GM23338 (cell line): Measurements from ENCODE around the gene RECQL. TPM values are rescaled to one million over a fixed set of nuclear protein-coding genes. Genes with fewer than 3 reads are reported as not detected.

Source experiments
- ATAC-seq: fragments of 200-7000 bp; cut with Tn5 transposase; 3 replicates; pipeline ENCODE4 v1.9.1; 2020
- DNase-seq: peaks from one replicate; pipeline ENCODE4 v3.0.0-alpha.2; 2015; ENCODE audit warnings: low spot score
- H2AFZ ChIP-seq: fragments of 200-600 bp; sonication (generic); 2 replicates; pipeline ENCODE4 v1.8.0; 2016; ENCODE audit warnings: antibody characterized with exemption, mild to moderate bottlenecking, moderate library complexity
- H3F3A ChIP-seq: fragments of 200-600 bp; sonication (generic); replicated peaks from 2 replicates; pipeline ENCODE4 v1.8.0; 2017; ENCODE audit warnings: antibody characterized with exemption, mixed run types, low read depth
- H3K27ac ChIP-seq: fragments of 200-600 bp; sonication (generic); 2 replicates; pipeline ENCODE4 v1.6.1; 2016; ENCODE audit warnings: low read depth
- H3K27me3 ChIP-seq: fragments of 200-600 bp; sonication (generic); 2 replicates; pipeline ENCODE4 v1.8.0; 2016; ENCODE audit warnings: mild to moderate bottlenecking, mixed run types, moderate library complexity; ENCODE audit not compliant: insufficient read depth
- H3K36me3 ChIP-seq: fragments of 200-600 bp; sonication (generic); 2 replicates; pipeline ENCODE4 v1.8.0; 2016; ENCODE audit warnings: mild to moderate bottlenecking; ENCODE audit not compliant: insufficient read depth
- H3K4me1 ChIP-seq: fragments of 200-600 bp; sonication (generic); 2 replicates; pipeline ENCODE4 v1.8.0; 2016; ENCODE audit warnings: mild to moderate bottlenecking, moderate library complexity; ENCODE audit not compliant: insufficient read depth
- H3K4me2 ChIP-seq: fragments of 200-600 bp; sonication (generic); 2 replicates; pipeline ENCODE4 v1.7.1; 2017; ENCODE audit warnings: mixed run types
- H3K4me3 ChIP-seq: fragments of 200-600 bp; sonication (generic); 2 replicates; pipeline ENCODE4 v1.6.1; 2016; ENCODE audit warnings: mixed run types
- H3K79me2 ChIP-seq: fragments of 200-600 bp; sonication (generic); replicated peaks from 2 replicates; pipeline ENCODE4 v1.8.0; 2017; ENCODE audit warnings: mild to moderate bottlenecking; ENCODE audit not compliant: insufficient read depth
- H3K9me2 ChIP-seq: fragments of 200-600 bp; sonication (generic); 2 replicates; pipeline ENCODE4 v1.8.0; 2017; ENCODE audit not compliant: insufficient read depth
- H4K20me1 ChIP-seq: fragments of 200-600 bp; sonication (generic); replicated peaks from 2 replicates; pipeline ENCODE4 v1.8.0; 2017; ENCODE audit warnings: mild to moderate bottlenecking; ENCODE audit not compliant: insufficient read depth
- H3K27ac Mint-ChIP-seq: 2 replicates; pipeline ENCODE4 v1.8.0; 2020; ENCODE audit warnings: inconsistent platforms, mild to moderate bottlenecking, moderate library complexity, mixed read lengths
- H3K27me3 Mint-ChIP-seq: 3 replicates; pipeline ENCODE4 v1.8.0; 2022; ENCODE audit warnings: low read depth, mild to moderate bottlenecking, moderate library complexity, mixed read lengths, inconsistent platforms; ENCODE audit not compliant: insufficient read depth, poor library complexity
- H3K36me3 Mint-ChIP-seq: 3 replicates; pipeline ENCODE4 v1.8.0; 2021; ENCODE audit warnings: low read depth, mild to moderate bottlenecking, inconsistent platforms, moderate library complexity, mixed read lengths
- H3K4me1 Mint-ChIP-seq: 3 replicates; pipeline ENCODE4 v1.8.0; 2020; ENCODE audit warnings: mild to moderate bottlenecking, inconsistent platforms, mixed read lengths
- H3K4me3 Mint-ChIP-seq: 3 replicates; pipeline ENCODE4 v1.8.0; 2021; ENCODE audit warnings: moderate library complexity, mild to moderate bottlenecking, inconsistent platforms, mixed read lengths
- H3K9me3 Mint-ChIP-seq: 3 replicates; pipeline ENCODE4 v1.8.0; 2020; ENCODE audit warnings: moderate library complexity, mild to moderate bottlenecking, inconsistent platforms, mixed read lengths
- CREB1 ChIP-seq: fragments of 250-450 bp; sonication (Bioruptor Pico); IDR thresholded peaks from 2 replicates; pipeline ENCODE4 v1.5.0; 2020; ENCODE audit warnings: low read depth, mild to moderate bottlenecking, moderate library complexity
- EZH2 ChIP-seq: fragments of 200-600 bp; sonication (generic); IDR thresholded peaks from one replicate; pipeline ENCODE4 v1.8.0; 2017; ENCODE audit warnings: antibody characterized with exemption, mild to moderate bottlenecking, low read depth; ENCODE audit not compliant: unreplicated experiment
- EZH2phosphoT487 ChIP-seq: fragments of 200-600 bp; sonication (generic); IDR thresholded peaks from one replicate; pipeline ENCODE4 v1.8.1; 2018; ENCODE audit warnings: antibody characterized with exemption; ENCODE audit not compliant: unreplicated experiment
- JUNB ChIP-seq: IDR thresholded peaks from one replicate; pipeline ENCODE4 v1.6.1; 2016; ENCODE audit warnings: antibody characterized with exemption; ENCODE audit not compliant: unreplicated experiment
- NANOG ChIP-seq: IDR thresholded peaks from 2 replicates; pipeline ENCODE4 v1.6.1; 2016; ENCODE audit warnings: antibody characterized with exemption, borderline replicate concordance
- POLR2AphosphoS5 ChIP-seq: IDR thresholded peaks from 2 replicates; pipeline ENCODE4 v1.6.1; 2016; ENCODE audit warnings: antibody characterized with exemption, low read depth
- STAT1 ChIP-seq: IDR thresholded peaks from one replicate; pipeline ENCODE4 v1.6.1; 2016; ENCODE audit warnings: antibody characterized with exemption; ENCODE audit not compliant: unreplicated experiment
- ZNF114 ChIP-seq: fragments of 250-450 bp; sonication (Bioruptor Pico); IDR thresholded peaks from 2 replicates; pipeline ENCODE4 v1.5.0; 2020; ENCODE audit warnings: mild to moderate bottlenecking, moderate library complexity
- ZNF331 ChIP-seq: fragments of 250-450 bp; sonication (Bioruptor Pico); IDR thresholded peaks from 2 replicates; pipeline ENCODE4 v1.5.0; 2020; ENCODE audit warnings: low read depth, mild to moderate bottlenecking, moderate library complexity
- polyA plus RNA-seq: library from polyadenylated mRNA; unstranded; fragments of >200 nt; fragmentation: Nextera tagmentation; extraction: Ambion mirVana; gene quantifications from 2 replicates; pipeline ENCODE4 v1.2.1, GENCODE V29; 2016
- total RNA-seq: library from RNA; depleted of rRNA; stranded (reverse); fragments of >200 nt; shearing (Covaris generic); gene quantifications from 2 replicates; pipeline ENCODE4 v1.2.3, GENCODE V29; 2014
- TF ChIP-seq, protein P1 (sequence below): IDR thresholded peaks from 2 replicates; pipeline ENCODE4 v1.6.1; 2016; ENCODE audit warnings: antibody characterized with exemption
- TF ChIP-seq, protein P2 (sequence below): IDR thresholded peaks from one replicate; pipeline ENCODE4 v1.6.1; 2018; ENCODE audit warnings: antibody characterized with exemption; ENCODE audit not compliant: unreplicated experiment
- TF ChIP-seq, protein P3 (sequence below), 2 experiments: fragments of 200-600 bp in 1 of 2; sonication (generic) in 1 of 2; conservative IDR thresholded peaks; 2 replicates each; pipeline versions ENCODE4 v1.5.1 to v1.6.1; 2016 to 2017; ENCODE audit warnings: antibody characterized with exemption in 2 of 2, low read depth in 2 of 2, mild to moderate bottlenecking in 2 of 2, moderate library complexity in 1 of 2

RECQL gene
- total and polyA plus RNA-seq, 2 experiments from 2014 or later = 17.4 to 47.2 TPM

DNA sequence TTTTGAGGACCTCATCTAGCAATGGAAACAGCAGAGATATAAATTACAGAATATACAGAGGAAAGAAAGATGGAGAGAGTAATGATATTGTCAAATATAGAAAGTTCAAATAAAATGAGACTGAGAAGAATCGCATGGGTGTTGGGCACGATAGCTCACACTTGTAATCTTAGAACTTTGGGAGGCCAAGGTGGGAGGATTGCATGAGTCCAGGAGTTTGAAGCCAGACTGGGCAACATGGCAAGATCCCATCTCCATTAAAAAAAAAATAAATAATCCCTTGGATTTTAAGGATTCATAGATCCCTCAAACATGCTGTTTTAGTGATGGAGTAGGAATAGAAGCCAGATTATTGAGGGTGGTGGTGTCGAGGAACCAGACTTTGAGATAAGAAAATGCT is 62.1 kb downstream of the RECQL start:
- Histone ChIP-seq H2AFZ (no peak overlapping the region), H3F3A (no peaks in the 10 kb centered on the region), H3K36me3 (no peaks in the 10 kb centered on the region), H3K4me1 (peaks cover 4% of the 10 kb centered on the region; the same call in 1 of the 2 replicates), H4K20me1 (no peaks in the 10 kb centered on the region; the same call in 1 of the 2 replicates), H3K79me2 (no peaks in the 10 kb centered on the region), H3K4me2 (no peak overlapping the region), H3K27me3 (no peaks in the 10 kb centered on the region), H3K27ac (no peak overlapping the region), H3K9me2 (no peaks in the 10 kb centered on the region), H3K4me3 (no peak overlapping the region)
- DNase-seq = no peak
- Mint-ChIP-seq H3K9me3 (no peaks in the 10 kb centered on the region), H3K4me1 (peaks cover 9% of the 10 kb centered on the region; the same call in 2 of the 3 replicates), H3K4me3 (no peak overlapping the region), H3K27ac (no peak overlapping the region), H3K36me3 (no peaks in the 10 kb centered on the region; the same call in 1 of the 3 replicates), H3K27me3 (no peaks in the 10 kb centered on the region)
- no peak for ATAC-seq
- TF ChIP-seq ZNF331 (no peak), CREB1 (CRISPR knock-in tag) (no peak), JUNB (no peak)

DNA sequence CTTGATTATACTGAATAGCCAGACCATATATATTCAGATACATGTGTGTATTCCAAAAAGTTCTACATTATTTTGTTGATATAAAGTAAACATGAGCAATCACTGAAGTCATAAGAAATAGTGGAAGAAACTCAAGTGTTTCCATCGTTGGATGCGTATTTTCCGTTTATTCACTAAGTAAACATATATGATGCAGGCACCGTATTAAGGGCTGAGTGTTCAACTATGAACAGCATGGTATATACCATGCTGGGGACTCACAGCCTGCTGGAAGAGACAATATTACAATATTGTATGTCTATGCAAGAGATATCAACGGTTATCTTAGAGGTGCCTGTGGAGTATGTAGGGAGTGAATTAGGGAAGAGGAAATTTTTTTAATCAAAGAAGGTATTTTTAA is 62.8 kb downstream of the RECQL start:
- peak overlapping the region; percentile 99 for H3K27ac Mint-ChIP-seq
- H3K9me3 Mint-ChIP-seq = no peaks in the 10 kb centered on the region
- Histone ChIP-seq H3F3A (no peaks in the 10 kb centered on the region), H2AFZ (no peak overlapping the region), H4K20me1 (no peaks in the 10 kb centered on the region; the same call in 1 of the 2 replicates), H3K4me1 (peaks cover 4% of the 10 kb centered on the region; the same call in 1 of the 2 replicates), H3K36me3 (no peaks in the 10 kb centered on the region), H3K79me2 (no peaks in the 10 kb centered on the region), H3K4me3 (peak overlapping the region; percentile 73), H3K9me2 (no peaks in the 10 kb centered on the region), H3K27ac (peak overlapping the region; percentile 99), H3K4me2 (peak overlapping the region; percentile 84), H3K27me3 (no peaks in the 10 kb centered on the region)
- H3K36me3 Mint-ChIP-seq = no peaks in the 10 kb centered on the region; the same call in 1 of the 3 replicates
- no peaks in the 10 kb centered on the region for H3K27me3 Mint-ChIP-seq
- ATAC-seq = no peak
- DNase-seq = no peak
- peaks cover 9% of the 10 kb centered on the region; the same call in 2 of the 3 replicates for H3K4me1 Mint-ChIP-seq
- H3K4me3 Mint-ChIP-seq = peak overlapping the region; percentile 92
- TF ChIP-seq, protein P1, sequence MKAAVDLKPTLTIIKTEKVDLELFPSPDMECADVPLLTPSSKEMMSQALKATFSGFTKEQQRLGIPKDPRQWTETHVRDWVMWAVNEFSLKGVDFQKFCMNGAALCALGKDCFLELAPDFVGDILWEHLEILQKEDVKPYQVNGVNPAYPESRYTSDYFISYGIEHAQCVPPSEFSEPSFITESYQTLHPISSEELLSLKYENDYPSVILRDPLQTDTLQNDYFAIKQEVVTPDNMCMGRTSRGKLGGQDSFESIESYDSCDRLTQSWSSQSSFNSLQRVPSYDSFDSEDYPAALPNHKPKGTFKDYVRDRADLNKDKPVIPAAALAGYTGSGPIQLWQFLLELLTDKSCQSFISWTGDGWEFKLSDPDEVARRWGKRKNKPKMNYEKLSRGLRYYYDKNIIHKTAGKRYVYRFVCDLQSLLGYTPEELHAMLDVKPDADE = no peak
- TF ChIP-seq, protein P2, sequence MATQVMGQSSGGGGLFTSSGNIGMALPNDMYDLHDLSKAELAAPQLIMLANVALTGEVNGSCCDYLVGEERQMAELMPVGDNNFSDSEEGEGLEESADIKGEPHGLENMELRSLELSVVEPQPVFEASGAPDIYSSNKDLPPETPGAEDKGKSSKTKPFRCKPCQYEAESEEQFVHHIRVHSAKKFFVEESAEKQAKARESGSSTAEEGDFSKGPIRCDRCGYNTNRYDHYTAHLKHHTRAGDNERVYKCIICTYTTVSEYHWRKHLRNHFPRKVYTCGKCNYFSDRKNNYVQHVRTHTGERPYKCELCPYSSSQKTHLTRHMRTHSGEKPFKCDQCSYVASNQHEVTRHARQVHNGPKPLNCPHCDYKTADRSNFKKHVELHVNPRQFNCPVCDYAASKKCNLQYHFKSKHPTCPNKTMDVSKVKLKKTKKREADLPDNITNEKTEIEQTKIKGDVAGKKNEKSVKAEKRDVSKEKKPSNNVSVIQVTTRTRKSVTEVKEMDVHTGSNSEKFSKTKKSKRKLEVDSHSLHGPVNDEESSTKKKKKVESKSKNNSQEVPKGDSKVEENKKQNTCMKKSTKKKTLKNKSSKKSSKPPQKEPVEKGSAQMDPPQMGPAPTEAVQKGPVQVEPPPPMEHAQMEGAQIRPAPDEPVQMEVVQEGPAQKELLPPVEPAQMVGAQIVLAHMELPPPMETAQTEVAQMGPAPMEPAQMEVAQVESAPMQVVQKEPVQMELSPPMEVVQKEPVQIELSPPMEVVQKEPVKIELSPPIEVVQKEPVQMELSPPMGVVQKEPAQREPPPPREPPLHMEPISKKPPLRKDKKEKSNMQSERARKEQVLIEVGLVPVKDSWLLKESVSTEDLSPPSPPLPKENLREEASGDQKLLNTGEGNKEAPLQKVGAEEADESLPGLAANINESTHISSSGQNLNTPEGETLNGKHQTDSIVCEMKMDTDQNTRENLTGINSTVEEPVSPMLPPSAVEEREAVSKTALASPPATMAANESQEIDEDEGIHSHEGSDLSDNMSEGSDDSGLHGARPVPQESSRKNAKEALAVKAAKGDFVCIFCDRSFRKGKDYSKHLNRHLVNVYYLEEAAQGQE = no peak
- TF ChIP-seq ZNF114 (no peak), EZH2 (no peak), JUNB (no peak), POLR2AphosphoS5 (no peak), ZNF331 (no peak), CREB1 (CRISPR knock-in tag) (no peak), NANOG (no peak), STAT1 (no peak), EZH2phosphoT487 (no peak)
- TF ChIP-seq, protein P3, sequence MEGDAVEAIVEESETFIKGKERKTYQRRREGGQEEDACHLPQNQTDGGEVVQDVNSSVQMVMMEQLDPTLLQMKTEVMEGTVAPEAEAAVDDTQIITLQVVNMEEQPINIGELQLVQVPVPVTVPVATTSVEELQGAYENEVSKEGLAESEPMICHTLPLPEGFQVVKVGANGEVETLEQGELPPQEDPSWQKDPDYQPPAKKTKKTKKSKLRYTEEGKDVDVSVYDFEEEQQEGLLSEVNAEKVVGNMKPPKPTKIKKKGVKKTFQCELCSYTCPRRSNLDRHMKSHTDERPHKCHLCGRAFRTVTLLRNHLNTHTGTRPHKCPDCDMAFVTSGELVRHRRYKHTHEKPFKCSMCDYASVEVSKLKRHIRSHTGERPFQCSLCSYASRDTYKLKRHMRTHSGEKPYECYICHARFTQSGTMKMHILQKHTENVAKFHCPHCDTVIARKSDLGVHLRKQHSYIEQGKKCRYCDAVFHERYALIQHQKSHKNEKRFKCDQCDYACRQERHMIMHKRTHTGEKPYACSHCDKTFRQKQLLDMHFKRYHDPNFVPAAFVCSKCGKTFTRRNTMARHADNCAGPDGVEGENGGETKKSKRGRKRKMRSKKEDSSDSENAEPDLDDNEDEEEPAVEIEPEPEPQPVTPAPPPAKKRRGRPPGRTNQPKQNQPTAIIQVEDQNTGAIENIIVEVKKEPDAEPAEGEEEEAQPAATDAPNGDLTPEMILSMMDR (conservative IDR thresholded peaks at IDR 0.05; ENCODE audit: low read depth in 2 of 2) = no peak
